Hepatic stellate cell (primary cell): ENCODE results near the gene SPG7.
"Not testable (repeated sequence)": the region's sequence is repeated elsewhere in the genome, so short reads cannot be mapped to it uniquely, and the experiment has no call there.

Experiments
- DNase-seq: peaks from one replicate; pipeline ENCODE4 v3.0.0; 2011; ENCODE audit warnings: low spot score

SPG7 gene

GRCh38 chr16:89507834-89508590, at the start of gene SPG7:
Gene SPG7, plus strand, starts transcription at chr16:89508403. Its CDS starts 15 bp downstream, at chr16:89508418.
- peak; percentile 97 for DNase-seq

DNA sequence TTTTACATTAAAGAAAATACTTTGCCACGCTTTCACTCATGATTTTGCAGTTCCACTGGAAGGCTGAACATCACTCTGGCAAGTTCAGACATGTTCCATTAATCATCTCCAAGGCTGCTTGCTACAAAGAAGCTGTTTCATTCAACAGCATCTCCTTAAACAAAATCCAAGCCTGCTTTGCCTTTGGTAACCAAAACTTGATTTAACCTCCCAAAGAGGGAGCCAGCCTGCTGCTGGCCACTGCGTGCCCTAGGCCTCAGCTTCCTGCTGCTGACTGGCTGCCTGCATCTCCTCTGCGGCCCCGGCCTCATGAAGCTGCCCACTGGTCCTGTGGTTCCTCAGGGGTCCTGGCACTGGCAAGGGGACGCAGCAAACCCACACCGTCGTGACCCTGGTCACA, 49.7 kb upstream of the SPG7 start:
- no peak for DNase-seq

DNA sequence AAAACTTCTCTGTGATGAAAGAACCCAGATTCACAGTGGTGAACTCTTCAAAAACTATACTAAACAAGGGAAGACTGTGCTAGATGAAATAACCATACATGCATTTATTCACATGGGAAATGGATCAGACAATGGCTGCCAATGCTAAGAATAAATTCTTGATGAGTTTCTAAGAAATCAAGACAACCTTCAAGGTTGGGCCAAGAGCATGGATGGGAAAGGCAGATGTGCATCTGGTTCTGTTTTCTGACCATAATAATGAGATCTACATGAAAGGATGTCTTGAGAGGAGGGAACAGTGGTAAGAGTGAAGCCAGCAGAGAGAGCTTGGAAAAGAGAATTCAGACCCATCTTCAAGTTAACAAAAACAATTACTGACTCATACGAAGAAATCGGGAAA, 49.2 kb upstream of the SPG7 start:
- DNase-seq: no peak

DNA sequence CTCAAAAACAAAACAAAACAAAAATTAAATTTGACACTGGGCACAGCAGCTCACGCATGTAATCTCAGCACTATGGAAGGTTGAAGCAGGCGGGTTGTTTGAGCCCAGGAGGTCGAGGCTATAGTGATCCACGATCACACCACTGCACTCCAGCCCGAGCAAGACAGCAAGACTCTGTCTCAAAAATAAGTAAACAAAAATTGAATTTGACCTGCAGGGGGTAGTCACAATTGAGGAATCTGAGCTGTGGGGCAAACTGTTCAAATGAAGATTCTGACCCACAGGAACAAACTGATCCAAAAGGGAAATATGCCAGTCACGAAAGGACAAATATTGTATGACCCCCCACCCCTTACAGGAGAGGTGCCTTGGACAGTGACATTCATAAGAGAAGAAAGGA, 47.6 kb upstream of the SPG7 start:
- no peak for DNase-seq

- DNase-seq: not testable (repeated sequence)
Observed at GRCh38 chr16:89461890-89462289, 46.3 kb upstream of the SPG7 start.

DNA sequence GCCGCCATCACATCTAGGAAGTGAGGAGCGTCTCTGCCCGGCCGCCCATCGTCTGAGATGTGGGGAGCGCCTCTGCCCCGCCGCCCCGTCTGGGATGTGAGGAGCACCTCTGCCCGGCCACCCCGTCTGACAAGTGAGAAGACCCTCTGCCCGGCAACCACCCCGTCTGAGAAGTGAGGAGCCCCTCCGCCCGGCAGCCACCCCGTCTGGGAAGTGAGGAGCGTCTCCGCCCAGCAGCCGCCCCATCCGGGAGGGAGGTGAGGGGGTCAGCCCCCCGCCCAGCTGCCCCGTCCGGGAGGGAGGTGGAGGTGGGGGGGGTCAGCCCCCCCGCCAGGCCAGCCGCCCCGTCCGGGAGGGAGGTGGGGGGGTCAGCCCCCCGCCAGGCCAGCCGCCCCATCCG, 45.6 kb upstream of the SPG7 start:
- not testable (repeated sequence) for DNase-seq

DNA sequence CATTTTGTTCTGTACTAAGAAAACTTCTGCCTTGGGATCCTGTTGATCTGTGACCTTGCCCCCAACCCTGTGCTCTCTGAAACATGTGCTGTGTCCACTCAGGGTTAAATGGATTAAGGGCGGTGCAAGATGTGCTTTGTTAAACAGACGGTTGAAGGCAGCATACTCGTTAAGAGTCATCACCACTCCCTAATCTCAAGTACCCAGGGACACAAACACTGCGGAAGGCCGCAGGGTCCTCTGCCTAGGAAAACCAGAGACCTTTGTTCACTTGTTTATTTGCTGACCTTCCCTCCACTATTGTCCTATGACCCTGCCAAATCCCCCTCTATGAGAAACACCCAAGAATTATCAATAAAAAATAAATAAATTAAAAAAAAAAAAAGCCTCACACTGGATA, 44.9 kb upstream of the SPG7 start:
- DNase-seq: not testable (repeated sequence)

DNA sequence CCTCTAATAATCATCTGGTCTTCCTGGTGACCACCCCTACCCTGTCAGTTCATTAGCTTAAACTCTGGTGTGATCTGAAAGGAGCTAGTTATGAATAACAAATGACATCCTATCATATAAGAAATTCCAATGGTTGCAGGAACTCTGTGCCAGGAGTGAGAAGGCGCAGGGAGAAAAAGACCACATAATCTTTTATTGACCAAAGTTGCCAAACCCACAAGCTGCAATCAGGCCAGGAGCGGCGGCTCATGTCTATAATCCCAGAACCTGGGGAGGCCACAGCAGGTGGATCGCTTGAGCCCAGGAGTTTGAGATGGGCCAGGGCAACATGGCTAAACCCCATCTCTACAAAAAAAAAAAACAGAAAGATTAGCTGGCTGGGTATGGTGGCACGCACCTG, 41.3 kb upstream of the SPG7 start:
- no peak for DNase-seq

- DNase-seq: no peak
Observed at GRCh38 chr16:89467382-89467781, 40.8 kb upstream of the SPG7 start.

GRCh38 chr16:89472711-89473075, 35.5 kb upstream of the SPG7 start:
- DNase-seq: no peak

DNA sequence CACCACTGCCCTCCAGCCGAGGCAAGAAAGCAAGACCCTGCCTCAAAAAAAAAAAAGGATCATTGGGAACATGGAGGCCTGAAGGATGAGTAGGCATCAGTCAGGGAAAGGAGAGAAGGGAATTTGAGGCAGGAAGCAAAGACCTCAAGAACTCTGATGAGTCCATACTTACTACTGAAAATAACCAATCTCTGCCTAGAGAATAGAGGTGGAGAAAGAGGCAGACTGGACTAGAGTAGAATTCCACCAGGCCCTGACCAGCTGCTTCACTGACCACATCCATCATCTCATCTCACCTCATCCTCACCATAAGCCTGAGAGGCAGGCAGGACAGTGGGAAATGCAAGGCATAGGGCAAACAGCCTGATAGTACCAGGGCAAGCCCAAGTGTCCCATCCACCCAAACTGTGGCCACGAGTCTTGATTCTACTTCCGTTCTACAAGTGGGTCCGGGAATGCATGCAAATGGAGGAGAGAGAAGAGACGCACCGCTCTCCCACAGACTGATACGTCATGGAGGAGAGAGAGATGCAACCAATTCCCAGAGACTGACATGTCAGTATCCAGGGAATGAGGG, 35.0 kb upstream of the SPG7 start:
- DNase-seq: no peak

DNA sequence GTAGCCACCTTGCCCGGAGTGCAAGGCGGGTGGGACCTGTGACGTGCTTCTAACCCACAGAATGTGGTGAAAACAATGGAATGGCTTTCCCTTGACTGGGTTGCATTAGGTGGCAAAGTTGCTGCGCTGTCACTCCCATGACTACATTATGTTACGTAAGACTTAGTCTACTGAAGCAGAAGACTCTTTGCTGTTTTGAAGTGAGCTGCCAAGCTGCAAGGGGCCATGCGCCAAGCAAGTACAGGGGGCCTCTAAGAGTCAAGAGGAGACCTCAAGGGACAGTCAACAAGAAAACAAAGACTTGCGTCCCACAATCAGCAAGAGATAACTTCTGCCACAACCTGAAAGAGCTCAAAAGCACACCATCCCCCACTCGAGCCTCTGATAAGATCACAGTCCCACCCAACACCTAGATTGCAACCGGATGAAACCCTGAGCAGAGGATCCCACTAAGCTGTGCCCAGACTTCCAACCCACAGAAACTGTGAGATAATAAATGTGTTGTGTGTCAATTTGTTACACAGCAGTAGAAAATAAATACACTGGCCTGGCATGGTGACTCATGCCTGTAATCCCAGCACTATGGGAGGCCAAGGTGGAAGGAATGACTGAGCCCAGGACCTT, 34.3 kb upstream of the SPG7 start:
- no peak for DNase-seq

GRCh38 chr16:89475144-89475543, 33.1 kb upstream of the SPG7 start:
- no peak for DNase-seq

GRCh38 chr16:89476379-89476778, 31.8 kb upstream of the SPG7 start:
- DNase-seq: no peak

GRCh38 chr16:89476811-89477261, 31.4 kb upstream of the SPG7 start:
- no peak for DNase-seq

DNA sequence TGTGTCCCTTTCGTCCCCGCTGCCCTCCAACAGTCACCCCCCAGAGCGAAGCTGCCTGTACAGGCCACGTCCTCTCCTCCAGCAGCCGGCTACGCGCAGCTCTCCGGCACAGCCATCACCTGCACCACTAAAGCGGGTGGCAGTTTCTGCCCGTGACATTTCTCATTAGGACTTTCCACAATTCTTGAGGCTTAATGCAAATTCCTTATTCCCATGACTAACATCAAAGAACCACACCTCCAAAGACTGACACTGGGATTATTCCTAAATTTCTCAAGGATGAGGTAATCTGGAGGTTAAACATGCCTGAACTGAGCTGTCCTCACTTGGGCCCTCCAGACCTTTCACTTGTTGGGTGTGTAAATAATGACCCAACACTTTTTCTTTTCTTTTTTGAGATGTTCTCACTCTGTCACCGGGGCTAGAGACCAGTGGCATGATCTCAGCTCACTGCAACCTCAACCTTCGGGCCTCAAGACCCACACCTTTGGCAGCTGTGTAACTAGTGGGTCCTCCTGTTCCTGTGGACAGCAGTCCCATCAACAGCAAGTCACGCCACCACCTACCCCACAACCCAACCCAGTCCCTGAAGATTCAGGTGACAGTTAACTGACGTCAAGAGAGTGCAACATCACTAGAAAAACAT, 29.5 kb upstream of the SPG7 start:
- peak; percentile 45 for DNase-seq

DNA sequence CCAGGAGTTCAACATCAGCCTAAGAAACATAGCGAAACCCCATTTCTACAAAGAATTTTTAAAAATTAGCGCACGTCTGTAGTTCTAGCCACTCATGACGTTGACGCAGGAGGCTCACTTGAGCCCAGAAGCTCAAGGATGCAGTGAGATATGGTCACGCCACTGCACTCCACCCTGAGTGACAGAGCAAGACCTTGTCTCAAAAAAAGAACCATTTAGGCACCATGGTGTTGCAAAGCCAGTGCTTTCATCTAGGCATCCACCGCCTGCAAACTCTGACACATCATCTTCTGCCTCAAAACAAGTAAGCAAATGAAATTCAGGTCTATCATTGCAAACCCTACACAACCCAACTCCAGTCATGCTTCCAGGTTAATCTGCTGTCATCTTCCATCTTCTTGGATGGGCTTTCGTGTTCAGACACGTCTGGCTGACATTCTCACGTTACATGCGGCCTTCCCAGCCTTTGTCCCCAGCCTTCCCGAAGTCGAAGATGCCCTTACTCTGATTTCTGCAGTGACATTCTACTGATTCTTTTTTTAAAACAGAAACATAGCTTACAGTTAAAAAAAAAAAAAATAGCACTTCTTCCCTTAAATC, 26.7 kb upstream of the SPG7 start:
- DNase-seq: no peak

DNA sequence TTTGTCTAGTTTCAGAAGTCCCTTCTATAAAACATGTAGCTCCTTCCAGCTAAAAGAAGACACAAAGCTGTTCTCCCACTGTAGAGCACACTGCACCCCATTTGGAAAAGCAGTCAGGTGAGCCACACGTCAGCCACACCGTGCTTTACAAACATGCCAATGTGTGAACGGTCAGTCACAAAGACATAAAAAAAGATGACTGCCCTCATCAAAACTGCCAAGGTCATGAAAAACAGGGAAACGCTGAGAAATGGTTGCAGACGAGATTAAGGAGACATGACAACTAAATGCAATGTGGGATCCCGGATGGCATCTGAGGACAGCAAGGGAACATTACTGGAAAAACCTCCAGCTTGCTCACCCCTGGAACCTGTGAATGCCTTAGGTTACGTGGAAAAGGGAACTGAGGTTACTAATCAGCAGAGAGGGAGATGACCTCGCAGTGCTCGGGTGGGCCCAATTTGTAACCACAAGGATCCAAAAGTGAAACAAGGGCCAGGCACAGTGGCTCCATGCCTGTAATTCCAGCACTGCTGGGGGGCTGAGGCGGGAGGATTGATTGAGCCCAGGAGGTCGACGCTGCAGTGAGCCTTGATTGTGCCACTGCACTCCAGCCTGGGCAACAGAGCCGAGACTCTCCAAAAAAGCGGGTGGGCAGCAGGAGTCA, 25.9 kb upstream of the SPG7 start:
- DNase-seq: no peak

DNA sequence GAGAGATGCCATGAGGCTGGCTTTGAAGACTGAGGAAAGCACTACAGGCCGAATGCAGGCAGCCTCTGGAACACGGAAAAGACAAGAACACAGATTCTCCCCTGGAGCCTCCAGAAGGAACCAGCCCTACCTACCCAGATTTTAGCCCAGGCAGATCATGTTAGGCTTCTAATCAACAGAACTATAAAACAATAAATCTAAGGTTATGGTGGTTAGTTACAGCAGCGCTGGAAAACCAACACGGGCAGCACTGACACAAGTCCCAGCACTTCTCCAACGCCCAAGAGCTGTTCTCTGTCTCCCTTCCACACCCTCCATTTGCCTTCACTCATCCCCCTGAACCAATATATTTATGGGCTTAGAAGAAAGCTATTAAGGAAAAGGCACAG, 25.4 kb upstream of the SPG7 start:
- DNase-seq: no peak

- DNase-seq: no peak
Observed at GRCh38 chr16:89484041-89484501, 24.1 kb upstream of the SPG7 start.

GRCh38 chr16:89484923-89485679, 23.1 kb upstream of the SPG7 start:
- DNase-seq: no peak
